Activated T-cell treated with anti-CD3 and anti-CD28 coated beads for 48 hours (primary cell): ENCODE data around the gene PPP2R3B.

Experiments used
- DNase-seq: peaks from one replicate; pipeline ENCODE4 v3.0.0-alpha.2; 2020; ENCODE audit warnings: low read depth

Gene PPP2R3B

DNA sequence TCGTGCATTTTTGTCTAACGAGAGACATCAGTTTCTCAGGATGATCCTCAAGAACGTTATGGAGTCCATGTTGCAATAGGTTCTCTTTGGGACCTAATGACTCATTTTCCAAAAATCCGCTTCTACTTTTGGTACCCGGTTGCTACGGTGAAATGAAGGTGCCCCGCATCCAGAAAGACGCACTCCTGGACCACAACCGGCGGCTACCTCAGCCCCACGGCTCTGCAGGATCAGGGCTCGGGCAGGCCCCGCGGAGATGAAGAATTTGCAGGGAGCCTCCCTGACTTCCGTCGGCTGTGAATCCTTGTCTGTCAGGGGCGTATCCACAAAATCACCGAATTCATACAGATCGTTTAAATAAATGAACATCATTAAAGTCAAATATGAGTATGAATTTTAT lies 83.7 kb downstream of the PPP2R3B start:
- DNase-seq: no peak

DNA sequence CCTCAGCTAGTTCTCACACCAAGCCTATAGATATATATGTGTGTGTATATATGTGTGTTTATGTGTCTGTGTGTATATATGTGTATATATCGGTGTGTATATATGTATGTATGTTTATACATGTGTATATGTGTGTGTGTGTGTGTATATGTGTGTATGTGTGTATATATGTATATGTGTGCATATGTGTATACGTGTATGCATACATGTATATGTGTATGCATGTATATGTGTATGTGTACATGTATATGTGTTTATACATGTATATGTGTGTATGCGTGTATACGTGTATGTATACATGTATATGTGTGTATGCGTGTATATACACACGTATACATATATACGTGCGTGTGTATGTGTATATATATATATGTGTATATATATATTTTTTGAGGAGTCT lies 86.4 kb downstream of the PPP2R3B start:
- DNase-seq: no peak

DNA sequence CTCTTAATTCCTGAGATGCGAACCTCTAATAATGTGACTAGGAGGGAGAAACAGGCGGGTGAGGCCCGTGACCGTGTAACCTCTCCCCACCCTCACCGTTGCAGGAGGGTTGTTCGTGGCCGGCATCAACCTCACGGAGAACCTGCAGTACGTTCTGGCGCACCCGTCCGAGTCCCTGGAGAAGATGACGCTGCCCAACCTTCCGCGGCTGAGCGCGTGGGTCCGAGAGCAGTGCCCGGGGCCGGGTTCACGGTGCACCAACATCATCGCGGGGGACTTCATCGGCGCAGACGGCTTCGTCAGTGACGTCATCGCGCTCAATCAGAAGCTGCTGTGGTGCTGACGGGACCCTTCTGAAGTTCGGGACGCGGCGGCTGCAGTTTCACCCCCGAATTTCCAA lies 87.7 kb downstream of the PPP2R3B start:
- DNase-seq: no peak

DNA sequence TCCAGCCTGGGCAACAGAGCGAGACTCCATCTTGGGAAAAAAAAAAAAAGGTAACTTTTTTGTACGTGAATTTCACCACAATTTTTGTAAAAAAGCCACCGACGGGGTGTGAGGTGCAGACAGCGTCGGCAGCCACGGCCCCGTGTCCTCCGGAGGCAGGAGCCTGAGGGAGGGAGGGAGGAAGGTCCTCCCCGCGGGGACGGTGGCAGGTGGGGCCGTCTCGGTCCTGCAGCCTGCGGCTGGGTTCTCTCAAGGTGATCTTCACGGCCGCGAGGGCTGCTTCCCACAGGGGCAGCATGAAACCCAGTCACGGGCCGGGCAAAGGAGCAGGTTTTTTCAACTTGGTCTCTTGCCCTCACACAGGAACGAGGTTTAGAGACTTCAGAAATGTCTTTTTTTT lies 91.6 kb downstream of the PPP2R3B start:
- no peak for DNase-seq

DNA sequence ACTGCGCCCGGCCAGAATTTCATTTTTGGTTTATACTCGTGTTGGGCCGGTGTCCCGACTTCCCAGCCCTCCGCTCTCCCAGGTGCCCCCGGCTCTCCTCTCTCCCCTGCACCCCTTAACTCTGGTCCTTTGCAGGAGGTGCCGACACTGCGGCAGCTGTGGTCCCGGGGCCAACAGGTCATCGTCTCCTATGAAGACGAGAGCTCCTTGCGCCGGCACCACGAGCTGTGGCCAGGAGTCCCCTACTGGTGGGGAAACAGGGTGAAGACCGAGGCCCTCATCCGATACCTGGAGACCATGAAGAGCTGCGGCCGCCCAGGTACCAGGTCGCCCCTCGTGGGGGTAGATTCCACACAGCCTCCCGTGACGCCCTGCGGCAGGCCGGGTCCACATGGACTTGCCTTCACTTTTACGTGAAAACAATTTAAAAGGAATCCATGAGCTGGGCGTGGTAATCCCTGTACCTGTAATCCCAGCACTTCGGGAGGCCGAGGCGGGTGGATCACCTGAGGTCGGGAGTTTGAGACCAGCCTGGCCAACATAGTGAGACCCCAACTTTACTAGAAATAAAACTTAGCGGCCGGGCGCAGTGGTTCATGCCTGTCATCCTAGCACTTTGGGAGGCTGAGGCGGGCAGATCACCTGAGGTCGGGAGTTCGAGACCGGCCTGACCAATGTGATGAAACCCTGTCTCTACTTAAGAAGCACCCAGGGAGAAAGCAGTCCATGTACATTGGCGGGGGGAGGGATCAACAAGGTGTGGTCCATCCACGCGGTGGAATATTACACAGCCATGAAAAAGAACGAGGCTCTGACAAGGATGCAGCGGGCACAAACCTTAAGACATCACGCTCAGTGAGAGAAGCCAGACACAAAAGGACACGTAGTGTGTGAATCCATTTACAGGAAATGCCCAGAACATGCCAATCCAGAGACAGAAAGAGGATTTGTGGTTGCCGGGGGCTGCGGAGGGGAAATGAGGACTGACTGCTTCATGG lies 93.5 kb downstream of the PPP2R3B start:
- no peak for DNase-seq

DNA sequence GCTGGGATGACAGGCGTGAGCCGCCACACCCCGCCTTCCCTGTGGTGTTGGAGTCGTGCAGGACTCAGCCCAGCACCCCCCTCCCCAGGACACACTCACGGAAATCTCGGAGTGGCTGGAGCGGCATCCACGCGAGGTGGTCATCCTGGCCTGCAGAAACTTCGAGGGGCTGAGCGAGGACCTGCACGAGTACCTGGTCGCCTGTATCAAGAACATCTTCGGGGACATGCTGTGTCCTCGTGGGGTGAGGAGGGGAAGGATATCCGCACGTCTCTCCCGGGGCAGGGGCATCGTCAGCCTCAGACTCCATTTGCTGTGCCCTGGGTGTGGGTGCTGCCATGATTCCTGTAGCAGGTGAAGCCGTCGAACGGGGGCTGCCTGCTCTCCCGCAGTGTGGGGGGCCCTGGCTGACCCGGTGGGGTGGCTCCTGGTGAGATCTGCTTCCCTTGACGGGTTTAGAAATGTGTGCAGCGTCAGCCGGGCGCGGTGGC lies 95.3 kb downstream of the PPP2R3B start:
- DNase-seq: no peak

DNA sequence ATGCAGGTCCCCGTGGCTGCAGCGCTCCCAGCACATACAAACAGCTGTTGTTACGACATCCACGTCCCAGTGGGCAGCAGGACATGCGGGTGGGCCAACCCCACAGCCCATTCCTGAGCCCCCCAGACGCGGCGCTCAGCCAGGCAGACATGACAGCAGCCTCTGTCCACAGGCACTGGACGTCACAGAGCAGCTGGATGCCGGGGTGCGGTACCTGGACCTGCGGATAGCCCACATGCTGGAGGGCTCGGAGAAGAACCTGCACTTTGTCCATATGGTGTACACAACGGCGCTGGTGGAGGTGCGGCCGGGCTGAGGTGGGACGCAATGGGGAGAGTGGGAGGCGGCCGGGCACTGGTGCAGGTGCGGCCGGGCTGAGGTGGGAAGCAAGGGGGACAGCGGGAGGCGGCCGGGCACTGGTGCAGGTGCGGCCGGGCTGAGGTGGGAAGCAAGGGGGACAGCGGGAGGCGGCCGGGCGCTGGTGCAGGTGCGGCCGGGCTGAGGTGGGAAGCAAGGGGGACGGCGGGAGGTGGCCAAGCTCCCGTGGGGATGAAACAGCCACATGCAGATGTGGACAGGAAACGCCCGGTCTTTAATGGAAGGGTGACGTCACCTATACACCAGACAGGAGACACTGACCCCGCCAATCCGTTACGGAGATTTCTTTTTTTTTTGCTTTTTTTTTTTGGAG lies 96.1 kb downstream of the PPP2R3B start:
- DNase-seq: no peak

DNA sequence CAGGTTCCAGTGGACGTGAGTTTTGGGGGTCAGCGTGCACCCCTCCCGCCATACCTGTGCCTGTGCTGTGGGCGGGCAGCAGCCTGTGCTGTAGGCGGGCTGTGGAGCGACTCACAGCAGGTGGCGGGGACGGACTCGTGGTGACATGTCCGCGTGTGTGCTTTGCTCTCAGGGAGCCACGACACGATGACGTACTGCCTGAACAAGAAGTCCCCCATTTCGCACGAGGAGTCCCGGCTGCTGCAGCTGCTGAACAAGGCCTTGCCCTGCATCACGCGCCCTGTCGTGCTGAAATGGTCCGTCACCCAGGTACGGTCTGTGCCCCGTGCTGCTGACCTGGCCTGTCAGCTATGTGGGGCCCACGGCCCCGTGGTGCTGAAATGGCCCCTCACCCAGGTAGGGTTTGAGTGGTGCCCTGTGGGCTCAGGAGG lies 98.1 kb downstream of the PPP2R3B start:
- no peak for DNase-seq

DNA sequence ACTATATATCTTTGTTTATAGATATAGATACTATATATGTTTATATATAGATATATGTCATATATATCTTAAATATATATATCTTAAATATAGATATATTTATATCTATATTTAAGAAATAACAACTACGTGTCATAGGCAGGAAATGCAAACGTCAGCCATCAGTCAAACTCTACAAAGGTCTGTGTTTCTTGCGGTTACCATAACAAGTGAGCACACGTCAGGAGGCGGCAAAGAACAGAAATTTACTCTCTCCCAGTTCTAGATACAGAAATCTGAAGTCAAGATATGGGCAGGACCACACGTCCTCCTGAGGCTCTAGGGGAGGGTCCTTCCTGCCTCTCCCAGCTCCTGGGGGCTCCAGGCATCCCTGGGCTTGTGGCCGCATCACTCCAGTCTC lies 99.0 kb downstream of the PPP2R3B start:
- no peak for DNase-seq

DNA sequence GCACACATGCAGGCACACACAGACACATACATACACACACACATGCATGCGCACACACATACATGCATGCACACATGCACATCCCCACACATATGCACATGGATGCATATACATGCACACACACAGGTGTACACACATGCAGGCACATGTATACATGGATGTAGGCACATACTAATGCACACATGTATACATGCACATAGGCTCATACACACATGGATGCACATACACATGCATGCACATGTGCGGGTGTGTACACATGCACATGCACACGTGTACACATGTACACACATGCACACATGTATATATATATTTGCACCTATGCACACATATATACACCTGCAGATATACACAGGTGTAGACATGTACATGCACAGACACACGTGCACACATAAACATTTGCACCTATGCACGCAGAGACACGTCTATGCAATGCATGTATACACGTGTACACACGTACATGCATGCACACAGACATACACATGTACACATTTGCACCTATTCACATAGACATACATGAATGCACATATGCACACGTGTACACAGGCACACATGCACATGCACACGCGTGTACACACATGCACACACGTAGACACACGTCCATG lies 101.5 kb downstream of the PPP2R3B start:
- no peak for DNase-seq
